K562 (cell line): ENCODE data around the gene CTNNA3. TPM values are rescaled to one million over a fixed set of nuclear protein-coding genes. Genes with fewer than 3 reads are reported as not detected.

ENCODE experiments used
- ATAC-seq: fragments of 200-7000 bp; cut with Tn5 transposase; 3 replicates; pipeline ENCODE4 v1.9.1; 2020; ENCODE audit warnings: moderate library complexity
- BruUV-seq: library from RNA; stranded (reverse); fragments of 400-500 nt; replicated peaks from 2 replicates; lab custom pipeline; 2021; lab: Mats Ljungman, UMichigan
- CTCF ChIA-PET: fragments of 300-600 bp; formaldehyde crosslinking; extraction: SDS; loops from one replicate; lab custom pipeline; 2021; ENCODE audit warnings: low intra/inter-chr PET ratio; lab: Yijun Ruan, JAX
- POLR2A ChIA-PET: fragments of 300-600, 350-650 bp; sonication (Branson Sonifier 250); formaldehyde crosslinking; extraction: SDS; loops from one replicate; lab custom pipeline; 2021; ENCODE audit warnings: antibody characterized with exemption, inconsistent platforms; lab: Yijun Ruan, JAX
- DNase-seq, 4 experiments: peaks; one replicate each; pipeline versions ENCODE4 v3.0.0 to v3.0.0-alpha.2; 2011 to 2018; ENCODE audit warnings: low spot score in 3 of 4, mixed read lengths in 3 of 4; ENCODE audit errors: extremely low read depth in 1 of 4
- FAIRE-seq: peaks from 2 replicates; lab custom pipeline; 2011; peaks lifted over from hg19 to GRCh38; lab: Jason Lieb, UNC
- H2AFZ ChIP-seq: 2 replicates; pipeline ENCODE4 v1.6.0; 2011; ENCODE audit warnings: low read depth, low read length, control low read depth, inconsistent platforms
- H3K27ac ChIP-seq: fragments of 200-600 bp; 3 replicates; pipeline ENCODE4 v1.8.0; 2011; ENCODE audit warnings: low read depth, mild to moderate bottlenecking, control low read depth, inconsistent platforms, low read length, moderate library complexity, mixed read lengths; ENCODE audit errors: extremely low read depth
- H3K27me3 ChIP-seq, 2 experiments: fragments of 300-600 bp in 1 of 2; 2 replicates in 1 of 2; 3 replicates in 1 of 2; pipeline versions ENCODE4 v1.6.0 to v1.8.0; 2011; ENCODE audit warnings: inconsistent platforms in 2 of 2, low read length in 2 of 2, mild to moderate bottlenecking in 1 of 2, mixed read lengths in 1 of 2, moderate library complexity in 1 of 2; ENCODE audit not compliant: control insufficient read depth in 2 of 2, insufficient read depth in 2 of 2
- H3K36me3 ChIP-seq: fragments of 300-600 bp; 3 replicates; pipeline ENCODE4 v1.8.0; 2011; ENCODE audit warnings: mild to moderate bottlenecking, low read length, inconsistent platforms; ENCODE audit not compliant: control insufficient read depth, insufficient read depth
- H3K4me1 ChIP-seq, 2 experiments: fragments of 200-600 bp in 1 of 2; replicated peaks in 1 of 2; 2 replicates in 1 of 2; 3 replicates in 1 of 2; pipeline versions ENCODE4 v1.5.1 to v1.8.0; 2011; ENCODE audit warnings: inconsistent platforms in 2 of 2, low read length in 2 of 2, mild to moderate bottlenecking in 1 of 2, mixed read lengths in 1 of 2, moderate library complexity in 1 of 2; ENCODE audit not compliant: control insufficient read depth in 2 of 2, insufficient read depth in 2 of 2
- H3K4me2 ChIP-seq: 2 replicates; pipeline ENCODE4 v1.6.1; 2011; ENCODE audit warnings: low read length, control low read depth, inconsistent platforms, mixed read lengths; ENCODE audit not compliant: insufficient read depth
- H3K4me3 ChIP-seq: fragments of 200-600 bp; sonication (generic), shearing (Covaris generic); 2 replicates; pipeline ENCODE4 v1.5.1; 2016; ENCODE audit warnings: control low read depth, inconsistent platforms
- H3K79me2 ChIP-seq: fragments of 200-600 bp; 3 replicates; pipeline ENCODE4 v1.8.0; 2011; ENCODE audit warnings: low read length, inconsistent platforms; ENCODE audit not compliant: control insufficient read depth, insufficient read depth
- H3K9ac ChIP-seq, 2 experiments: 2 replicates each; pipeline versions ENCODE4 v1.6.0 to v1.6.1; 2011; ENCODE audit warnings: low read depth in 2 of 2, low read length in 2 of 2, control low read depth in 1 of 2, inconsistent platforms in 1 of 2, mild to moderate bottlenecking in 1 of 2, mixed read lengths in 1 of 2; ENCODE audit not compliant: insufficient read depth in 1 of 2
- H3K9me1 ChIP-seq: one replicate; pipeline ENCODE4 v1.6.0; 2011; ENCODE audit warnings: inconsistent platforms, mild to moderate bottlenecking, low read length, moderate library complexity; ENCODE audit not compliant: control insufficient read depth, insufficient read depth
- H3K9me3 ChIP-seq: replicated peaks from 2 replicates; pipeline ENCODE4 v1.5.1; 2011; ENCODE audit warnings: low read depth, low read length, inconsistent platforms; ENCODE audit not compliant: control insufficient read depth, insufficient read depth
- H4K20me1 ChIP-seq: replicated peaks from 2 replicates; pipeline ENCODE4 v1.6.1; 2011; ENCODE audit warnings: low read length, inconsistent platforms, mixed read lengths; ENCODE audit not compliant: control insufficient read depth, insufficient read depth
- HCFC1 ChIP-seq: IDR thresholded peaks from 2 replicates; pipeline ENCODE4 v1.6.1; 2012; ENCODE audit warnings: low read depth, low read length, improper control_type of control experiment
- MCM5 ChIP-seq: fragments of 450-650 bp; IDR thresholded peaks from 2 replicates; pipeline ENCODE4 v1.6.1; 2016; ENCODE audit warnings: low read depth
- MITF ChIP-seq: IDR thresholded peaks from 2 replicates; pipeline ENCODE4 v1.6.1; 2014; ENCODE audit warnings: antibody characterized with exemption
- SFPQ ChIP-seq: fragments of 200-400 bp; formaldehyde crosslinking; IDR thresholded peaks from 2 replicates; pipeline ENCODE4 v1.6.1; 2017; ENCODE audit warnings: mild to moderate bottlenecking, low read depth, low read length, moderate library complexity
- SMC3 ChIP-seq: conservative IDR thresholded peaks from 2 replicates; pipeline ENCODE4 v1.6.1; 2011; ENCODE audit warnings: low read depth, low read length, improper control_type of control experiment; ENCODE audit not compliant: insufficient read depth
- SUPT5H ChIP-seq: fragments of 450-650 bp; IDR thresholded peaks from 2 replicates; pipeline ENCODE4 v1.6.1; 2016
- ZNF253 ChIP-seq: fragments of 250-450 bp; sonication (Bioruptor Pico); conservative IDR thresholded peaks from 2 replicates; pipeline ENCODE4 v1.6.1; 2021; ENCODE audit warnings: mild to moderate bottlenecking
- ZNF785 ChIP-seq: fragments of 250-450 bp; sonication (Bioruptor Pico); IDR thresholded peaks from 2 replicates; pipeline ENCODE4 v1.4.0; 2020; ENCODE audit warnings: mild to moderate bottlenecking
- WGBS: fragments of 100-300 bp; shearing (Covaris generic); methylation state at CpG from one replicate; pipeline ENCODE4 v1.1.6; 2016; ENCODE audit warnings: low coverage, mixed read lengths; ENCODE audit not compliant: insufficient coverage; ENCODE audit errors: missing lambda C conversion rate; 5-methylcytosine and 5-hydroxymethylcytosine counted together
- in situ Hi-C: fragments of 300-500 bp; cut with MboI; formaldehyde crosslinking; loops from 4 replicates; pipeline ENCODE4 v1.15.0; 2018; ENCODE audit warnings: inconsistent platforms, mixed read lengths
- intact Hi-C: fragments of 100-400 bp; cut with micrococcal nuclease; formaldehyde crosslinking; loops from 2 replicates; pipeline ENCODE4 v1.14.2; 2022
- polyA plus RNA-seq, 8 experiments: library from polyadenylated mRNA; depleted of rRNA in 4 of 8; stranded (reverse) in 5 of 8; unstranded in 3 of 8; fragments of >200 nt; fragmentation: Nextera tagmentation in 2 of 8; fragmentation: Illumina TruSeq in 1 of 8; extraction: Ambion mirVana in 2 of 8; extraction: Trizol in 1 of 8; gene quantifications; 2 replicates each; pipeline versions ENCODE4 v1.2.1 to v1.2.3, GENCODE V29; 2011 to 2014; ENCODE audit warnings: inconsistent platforms in 1 of 8, missing spikeins in 1 of 8
- total RNA-seq, 7 experiments: library from RNA; depleted of rRNA in 6 of 7; stranded (reverse); fragments of >200 nt in 6 of 7; fragmentation: Illumina TruSeq in 2 of 7; extraction: Trizol in 2 of 7; gene quantifications; 2 replicates each; pipeline versions ENCODE4 v1.2.1 to v1.2.3, GENCODE V29; 2011 to 2021; ENCODE audit warnings: low replicate concordance in 1 of 7
- TF ChIP-seq, protein P1 (sequence below): fragments of 450-650 bp; IDR thresholded peaks from 2 replicates; pipeline ENCODE4 v1.7.1; 2018; ENCODE audit warnings: mild to moderate bottlenecking, low read depth; ENCODE audit not compliant: partially characterized antibody

CTNNA3 gene
- total and polyA plus RNA-seq, 9 of the 15 experiments (the other 6 are each of a cell fraction or from before 2014, with no cell fraction given), result 0.04 TPM; not detected in 8

GRCh38 chr10:66678521-66678920, 1017.5 kb downstream of the CTNNA3 start:
- in situ Hi-C loops, result no loop called here
- WGBS, result 0% methylated on average over 3 of the region's 3 CpGs
- Histone ChIP-seq H3K9me3 (no peaks in the 10 kb centered on the region), H3K9me1 (no peaks in the 10 kb centered on the region), H3K36me3 (no peaks in the 10 kb centered on the region), H3K4me2 (no peak overlapping the region), H3K27me3 (no peaks in the 10 kb centered on the region), H3K27ac (no peak overlapping the region), H4K20me1 (no peaks in the 10 kb centered on the region), H3K4me3 (no peak overlapping the region), H3K79me2 (no peaks in the 10 kb centered on the region), H3K4me1 (no peaks in the 10 kb centered on the region), H3K9ac (no peak overlapping the region), H2AFZ (no peak overlapping the region)
- no TSS peak for BruUV-seq
- CTCF ChIA-PET, result no interaction called here
- intact Hi-C loops, result no loop called here
- no peak for ATAC-seq
- no peak for DNase-seq
- TF ChIP-seq SUPT5H, result no peak
- TF ChIP-seq HCFC1, result no peak
- no peak for TF ChIP-seq ZNF785 (CRISPR knock-in tag)
- TF ChIP-seq MCM5, result no peak
- TF ChIP-seq MITF, result no peak
- no peak for TF ChIP-seq SFPQ
- TF ChIP-seq, protein P1, sequence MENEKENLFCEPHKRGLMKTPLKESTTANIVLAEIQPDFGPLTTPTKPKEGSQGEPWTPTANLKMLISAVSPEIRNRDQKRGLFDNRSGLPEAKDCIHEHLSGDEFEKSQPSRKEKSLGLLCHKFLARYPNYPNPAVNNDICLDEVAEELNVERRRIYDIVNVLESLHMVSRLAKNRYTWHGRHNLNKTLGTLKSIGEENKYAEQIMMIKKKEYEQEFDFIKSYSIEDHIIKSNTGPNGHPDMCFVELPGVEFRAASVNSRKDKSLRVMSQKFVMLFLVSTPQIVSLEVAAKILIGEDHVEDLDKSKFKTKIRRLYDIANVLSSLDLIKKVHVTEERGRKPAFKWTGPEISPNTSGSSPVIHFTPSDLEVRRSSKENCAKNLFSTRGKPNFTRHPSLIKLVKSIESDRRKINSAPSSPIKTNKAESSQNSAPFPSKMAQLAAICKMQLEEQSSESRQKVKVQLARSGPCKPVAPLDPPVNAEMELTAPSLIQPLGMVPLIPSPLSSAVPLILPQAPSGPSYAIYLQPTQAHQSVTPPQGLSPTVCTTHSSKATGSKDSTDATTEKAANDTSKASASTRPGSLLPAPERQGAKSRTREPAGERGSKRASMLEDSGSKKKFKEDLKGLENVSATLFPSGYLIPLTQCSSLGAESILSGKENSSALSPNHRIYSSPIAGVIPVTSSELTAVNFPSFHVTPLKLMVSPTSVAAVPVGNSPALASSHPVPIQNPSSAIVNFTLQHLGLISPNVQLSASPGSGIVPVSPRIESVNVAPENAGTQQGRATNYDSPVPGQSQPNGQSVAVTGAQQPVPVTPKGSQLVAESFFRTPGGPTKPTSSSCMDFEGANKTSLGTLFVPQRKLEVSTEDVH, result no peak
- TF ChIP-seq ZNF253, result no peak
- no peak for TF ChIP-seq SMC3
- FAIRE-seq, result no peak
- POLR2A ChIA-PET, result no interaction called here
